Non-pigmented ciliary epithelial cell (primary cell): Measurements from ENCODE around the gene RAPGEF2.
A peak's percentile ranks its signal among the peaks of the same experiment; 100 is the strongest.
"Not testable (repeated sequence)": the region's sequence is repeated elsewhere in the genome, so short reads cannot be mapped to it uniquely, and the experiment has no call there.

Experiments
- DNase-seq: peaks from one replicate; pipeline ENCODE4 v3.0.0-alpha.2; 2010; ENCODE audit warnings: low read depth

The RAPGEF2 gene

GRCh38 chr4:159102622-159103383, at the start of gene RAPGEF2:
Gene RAPGEF2 (plus strand): TSS chr4:159103079. CDS start chr4:159104163, 1,084 bp downstream.
- peak; percentile 60 for DNase-seq

GRCh38 chr4:159055833-159056232, 47.0 kb upstream of the RAPGEF2 start:
- DNase-seq: no peak

GRCh38 chr4:159060161-159060560, 42.7 kb upstream of the RAPGEF2 start:
- no peak for DNase-seq

- DNase-seq: no peak
Measured at GRCh38 chr4:159062381-159062780, 40.5 kb upstream of the RAPGEF2 start.

DNA sequence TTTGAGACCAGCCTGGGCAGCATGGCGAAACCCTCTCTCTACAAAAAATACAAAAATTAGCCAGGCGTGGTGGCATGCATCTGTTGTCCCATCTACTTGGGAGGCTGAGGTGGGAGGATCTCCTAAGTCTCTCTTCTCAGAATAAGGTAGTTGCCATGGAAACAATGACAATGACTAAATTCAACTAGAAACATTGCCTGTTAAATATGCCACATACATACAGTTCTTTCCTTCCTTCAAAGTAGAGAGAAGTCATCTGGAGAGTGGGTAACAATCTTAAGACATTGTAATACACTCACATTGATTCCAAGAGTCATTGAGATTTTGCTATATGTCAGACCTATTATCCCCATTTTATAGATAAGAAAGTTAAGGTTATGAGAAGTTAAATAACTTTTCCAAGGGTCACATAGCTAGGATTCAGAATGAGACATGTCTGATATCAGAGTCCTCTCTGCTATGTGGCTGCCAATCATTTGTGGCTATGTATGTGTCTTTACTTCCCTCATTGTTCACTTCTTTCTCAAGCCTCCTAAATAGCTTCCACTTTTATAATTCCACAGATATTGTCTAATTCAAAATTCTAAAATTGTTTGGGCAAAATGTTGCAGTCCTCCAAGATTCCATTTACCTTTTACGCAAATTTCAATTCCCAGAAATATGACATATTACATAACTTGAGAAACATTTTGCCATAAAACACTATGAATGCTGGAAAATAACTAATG, 37.2 kb upstream of the RAPGEF2 start:
- no peak for DNase-seq

GRCh38 chr4:159068139-159068538, 34.7 kb upstream of the RAPGEF2 start:
- not testable (repeated sequence) for DNase-seq

DNA sequence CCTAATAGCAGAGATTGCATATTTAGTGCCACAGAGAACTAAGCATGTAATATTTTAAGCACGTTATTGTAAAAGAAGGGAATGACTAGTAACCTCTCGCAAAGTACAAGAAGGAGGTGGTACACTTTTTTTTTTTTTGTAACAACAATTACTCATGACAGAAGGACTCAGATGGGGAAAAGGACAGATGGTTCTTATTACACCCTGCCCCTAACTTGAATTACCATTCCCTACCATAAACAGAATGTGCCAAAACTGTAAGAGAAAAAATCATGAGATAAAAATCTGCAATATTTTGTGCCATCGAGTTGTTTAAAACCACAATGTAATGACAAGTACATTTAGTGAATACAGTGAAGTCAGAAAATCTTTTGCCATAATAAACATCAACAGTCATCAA, 33.0 kb upstream of the RAPGEF2 start:
- peak; percentile 37 for DNase-seq

DNA sequence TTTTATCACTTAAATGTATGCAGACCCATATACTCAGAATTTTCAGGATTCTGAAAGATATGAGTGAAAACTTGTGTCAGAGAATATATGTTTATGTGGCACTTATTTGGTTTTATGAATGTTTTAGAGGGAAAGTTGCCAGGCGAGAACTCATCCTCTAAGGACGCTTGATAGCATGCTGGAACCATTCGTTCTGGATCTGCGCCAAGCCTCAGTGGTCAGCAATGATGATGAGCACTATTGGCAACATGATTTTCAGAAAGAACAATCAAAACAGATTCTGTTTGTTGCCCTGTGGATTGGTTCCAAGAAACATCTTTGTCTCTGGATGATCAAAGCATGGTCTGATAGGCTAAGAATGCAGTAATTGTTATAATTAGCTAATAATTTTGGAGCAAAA, 32.1 kb upstream of the RAPGEF2 start:
- peak; percentile 62 for DNase-seq

GRCh38 chr4:159071178-159071968, 31.5 kb upstream of the RAPGEF2 start:
- peak; percentile 57 for DNase-seq

- DNase-seq: no peak
Measured at GRCh38 chr4:159071969-159072765, 30.7 kb upstream of the RAPGEF2 start.

DNA sequence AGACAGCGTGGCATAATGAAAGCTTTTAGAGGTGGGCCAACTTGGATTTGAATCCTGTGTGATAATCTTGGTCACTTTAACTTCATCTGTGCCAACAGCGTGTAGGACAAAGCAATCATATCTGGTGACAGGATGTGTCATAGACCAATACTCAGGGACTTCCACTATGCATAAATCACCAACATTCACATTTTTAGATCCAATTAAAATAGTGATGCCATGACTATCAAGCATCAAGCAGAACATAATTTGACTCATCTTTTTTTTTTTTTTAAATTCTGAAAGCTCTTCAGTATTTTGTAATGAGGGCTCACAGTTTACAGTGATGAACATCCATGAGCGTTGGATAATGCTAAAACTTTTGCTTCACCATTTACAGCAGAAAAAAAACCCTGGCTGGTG, 27.3 kb upstream of the RAPGEF2 start:
- DNase-seq: no peak

DNA sequence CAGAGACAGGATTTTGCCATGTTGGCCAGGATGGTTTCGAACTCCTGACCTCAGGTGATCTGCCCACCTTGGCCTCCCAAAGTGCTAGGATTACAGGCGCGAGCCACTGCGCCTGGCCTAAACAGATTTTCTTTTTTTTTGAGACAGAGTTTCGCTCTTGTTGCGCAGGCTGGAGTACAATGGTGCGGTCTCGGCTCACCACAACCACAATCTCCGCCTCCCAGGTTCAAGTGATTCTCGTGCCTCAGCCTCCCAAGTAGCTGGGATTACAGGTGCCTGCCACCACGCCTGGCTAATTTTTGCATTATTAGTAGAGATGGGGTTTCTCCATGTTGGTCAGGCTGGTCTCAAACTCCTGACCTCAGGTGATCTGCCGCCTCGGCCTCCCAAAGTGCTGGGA, 25.9 kb upstream of the RAPGEF2 start:
- not testable (repeated sequence) for DNase-seq

- no peak for DNase-seq
Measured at GRCh38 chr4:159077702-159078495, 25.0 kb upstream of the RAPGEF2 start.

DNA sequence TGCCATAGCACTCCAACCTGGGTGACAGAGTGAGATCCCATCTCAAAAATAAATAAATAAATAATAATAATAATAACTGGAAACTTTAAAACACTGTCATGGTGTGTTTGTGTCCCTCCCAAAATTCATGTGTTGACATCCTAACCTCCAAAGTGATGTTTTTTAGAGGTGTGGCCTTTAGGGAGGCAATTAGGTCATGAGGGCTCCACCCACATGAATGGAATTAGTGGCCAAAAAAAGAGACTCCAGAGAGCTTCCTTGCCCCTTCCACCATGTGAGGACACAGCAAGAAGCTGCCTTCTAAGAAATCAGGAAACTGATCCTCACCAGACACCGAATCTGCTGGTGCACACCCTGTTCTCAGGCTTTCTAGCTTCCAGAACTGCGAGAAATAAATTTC, 23.8 kb upstream of the RAPGEF2 start:
- no peak for DNase-seq

GRCh38 chr4:159086606-159087005, 16.3 kb upstream of the RAPGEF2 start:
- DNase-seq: no peak

DNA sequence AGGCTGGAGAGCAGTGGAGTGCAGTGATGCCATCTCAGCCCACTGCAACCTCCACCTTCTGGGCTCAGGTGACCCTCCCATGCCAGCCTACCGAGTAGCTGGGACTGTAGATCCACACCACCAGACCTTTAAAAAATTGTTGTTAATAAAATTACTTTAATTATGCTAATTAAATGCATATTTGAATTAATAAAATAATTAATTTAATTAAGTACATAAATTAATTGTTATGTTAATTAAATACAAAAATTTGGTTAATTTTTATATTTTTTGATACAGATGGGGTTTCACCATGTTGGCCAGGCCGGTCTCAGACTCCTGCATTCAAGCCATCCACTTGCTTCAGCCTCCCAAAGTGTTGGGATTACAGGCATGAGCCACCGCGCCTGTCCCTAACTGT, 12.6 kb upstream of the RAPGEF2 start:
- DNase-seq: no peak

- not testable (repeated sequence) for DNase-seq
Measured at GRCh38 chr4:159094156-159094555, 8.7 kb upstream of the RAPGEF2 start.

GRCh38 chr4:159096434-159096833, 6.4 kb upstream of the RAPGEF2 start:
- no peak for DNase-seq

GRCh38 chr4:159097144-159097543, 5.7 kb upstream of the RAPGEF2 start:
- no peak for DNase-seq

GRCh38 chr4:159097785-159098184, 5.1 kb upstream of the RAPGEF2 start:
- no peak for DNase-seq
